ENCODE results near the gene C1orf167.

C1orf167 gene

GRCh38 chr1:11838349-11839272 is 76.6 kb downstream of the C1orf167 start:
- peak; percentile 55 for DNase-seq
